Head of caudate nucleus (tissue), 42 donors: Measurements from ENCODE around the gene RABGAP1.

Source experiments
- DNase-seq, 42 donors: peaks; one replicate each; pipeline versions ENCODE4 v3.0.0 to v3.0.0-alpha.2; 2020 to 2021; ENCODE audit warnings: mixed read lengths in 7 of 42
- intact Hi-C: fragments of 100-400 bp; cut with DNase I; formaldehyde crosslinking; loops from one replicate; pipeline ENCODE4 v1.15.0; 2022

Gene RABGAP1

DNA sequence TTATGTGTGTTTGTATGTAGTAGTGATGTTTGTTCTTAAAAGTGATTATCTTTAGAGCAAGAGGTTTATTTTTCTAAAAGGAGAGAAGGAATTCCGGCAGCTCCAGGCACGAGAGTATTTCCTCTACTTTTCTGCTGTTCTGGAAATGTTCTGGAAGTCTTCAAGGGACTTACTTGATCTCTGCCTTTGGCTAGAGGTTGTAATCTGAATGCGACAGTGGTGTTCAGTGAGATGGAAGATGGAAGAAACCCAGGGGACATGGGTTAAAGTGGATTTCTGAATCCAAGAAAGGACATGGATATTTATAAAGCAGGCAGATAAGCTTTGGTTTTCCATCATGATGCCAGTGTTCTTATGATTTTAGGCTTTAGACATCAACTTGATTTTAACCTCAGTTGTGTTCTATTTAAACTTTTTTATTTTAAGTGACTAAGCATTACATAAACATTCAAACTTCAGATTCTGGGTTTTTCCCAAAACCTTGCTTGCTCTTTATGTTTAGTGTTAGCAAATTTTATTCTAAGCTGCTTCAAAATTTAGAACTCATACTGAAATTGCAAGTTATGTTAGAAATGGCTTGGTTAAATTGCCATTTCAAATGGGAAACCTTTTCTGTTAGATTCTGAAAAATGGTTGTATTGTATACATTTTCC is 96.2 kb downstream of the RABGAP1 start:
- no peak for DNase-seq
- intact Hi-C loops: no loop called here

DNA sequence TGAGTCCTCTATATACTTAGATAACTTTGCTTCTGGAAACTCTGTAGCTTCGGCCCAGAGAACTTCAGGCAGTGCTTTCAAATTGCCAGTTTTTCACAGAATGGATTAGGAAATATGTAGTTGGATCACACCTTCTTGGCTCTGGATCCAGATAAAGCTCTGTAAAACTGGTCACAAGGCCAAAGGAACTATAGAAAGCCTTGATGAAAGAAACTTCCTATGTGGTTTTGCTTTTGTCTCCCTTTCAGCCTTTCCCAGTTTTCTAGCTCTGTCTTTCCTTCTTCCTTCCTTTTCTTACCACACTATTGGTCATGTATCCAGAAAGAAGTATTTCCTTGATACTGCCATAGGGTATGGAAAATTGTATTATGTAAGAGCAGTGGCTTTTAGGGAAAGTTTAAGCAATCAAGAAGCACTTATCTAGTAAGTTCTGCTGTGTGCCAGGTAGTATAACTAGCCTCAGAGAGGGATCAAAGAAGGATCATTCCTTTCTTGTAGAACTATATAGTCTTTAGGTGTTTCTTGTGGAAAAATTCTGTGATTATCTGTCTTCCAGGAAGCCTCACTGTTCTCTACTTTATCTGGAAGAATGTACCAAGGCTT is 98.9 kb downstream of the RABGAP1 start:
- no peak for DNase-seq
- intact Hi-C loops: no loop called here

DNA sequence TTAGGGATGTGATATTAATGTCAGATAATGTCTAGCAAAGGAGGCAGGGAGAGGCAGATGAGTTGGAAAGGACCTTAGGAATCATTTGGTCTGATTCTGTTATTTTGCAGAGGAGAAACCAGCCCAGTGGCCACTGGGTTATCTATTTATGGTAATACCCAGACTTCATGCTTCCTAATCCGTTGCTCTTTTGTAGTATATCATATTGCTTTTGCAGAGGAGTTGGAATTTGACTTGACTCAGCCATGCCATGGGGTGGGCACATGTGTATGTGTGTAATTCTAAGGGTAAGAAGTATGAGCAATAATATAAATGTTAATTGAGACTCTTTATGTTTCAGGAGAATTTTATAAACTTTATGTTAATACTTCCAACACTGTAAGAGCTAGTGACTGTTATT is 100.0 kb downstream of the RABGAP1 start:
- intact Hi-C loops: no loop called here

DNA sequence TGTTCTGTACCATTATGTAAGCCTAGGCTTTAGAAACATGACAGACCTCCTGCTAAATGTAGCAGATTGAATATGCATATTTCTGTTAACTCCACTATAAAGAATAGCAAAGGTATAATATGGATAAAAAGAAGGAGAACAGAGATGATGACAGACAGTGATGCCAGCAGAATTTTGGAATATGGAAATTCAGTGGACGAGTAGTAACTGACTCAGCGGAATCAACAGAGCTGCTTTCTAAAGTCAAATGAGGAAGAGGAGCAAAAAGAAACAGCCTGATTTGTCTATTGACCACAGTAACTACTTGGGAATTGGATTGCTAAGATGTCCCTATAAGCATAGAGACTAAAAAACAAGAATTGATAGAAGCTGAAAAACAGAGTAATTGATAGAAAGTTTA is 100.7 kb downstream of the RABGAP1 start:
- intact Hi-C loops: no loop called here
- DNase-seq: no peak

More for the DNA sequence above, 100.0 kb downstream of the RABGAP1 start:
- no peak for DNase-seq

DNA sequence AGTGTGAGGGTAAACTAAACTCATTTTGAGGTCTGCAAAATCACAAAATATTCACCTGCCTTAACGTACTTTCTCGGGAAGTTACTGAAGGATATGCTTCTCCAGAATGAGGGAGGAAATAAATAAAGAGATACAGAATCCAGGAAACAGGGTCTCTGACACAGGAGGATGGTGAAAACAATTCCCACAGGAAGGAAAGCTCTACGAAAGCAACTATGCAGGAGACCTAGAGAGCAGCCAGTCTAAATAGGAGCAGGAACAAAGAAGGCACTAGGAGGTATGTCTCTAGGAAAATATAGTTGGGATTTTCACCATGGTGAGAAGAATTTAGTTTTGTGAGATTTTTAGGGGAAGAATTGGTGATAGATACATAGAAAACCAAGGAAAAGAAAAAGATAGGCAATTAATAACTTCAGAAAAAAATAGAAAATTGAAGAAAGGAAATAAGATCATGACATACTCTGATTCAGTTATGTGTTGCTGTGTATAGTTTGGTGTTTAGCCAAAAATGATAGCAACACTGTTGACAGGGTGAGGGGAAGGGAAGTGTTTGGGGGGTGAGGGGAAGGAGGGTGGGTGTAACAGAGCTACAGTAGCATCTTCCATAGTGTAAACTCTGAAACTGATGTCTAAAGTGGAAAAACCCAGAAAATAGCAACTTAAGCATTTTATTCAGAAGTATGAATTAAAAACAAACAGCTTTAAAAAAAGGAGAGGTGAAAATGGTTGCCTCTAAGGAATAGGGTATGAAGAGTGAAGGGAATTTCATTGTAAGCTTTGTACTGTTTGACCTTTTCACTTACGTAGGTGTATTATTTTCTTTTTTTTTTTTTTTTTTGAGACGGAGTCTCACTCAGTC is 102.5 kb downstream of the RABGAP1 start:
- intact Hi-C loops: no loop called here
- no peak for DNase-seq

DNA sequence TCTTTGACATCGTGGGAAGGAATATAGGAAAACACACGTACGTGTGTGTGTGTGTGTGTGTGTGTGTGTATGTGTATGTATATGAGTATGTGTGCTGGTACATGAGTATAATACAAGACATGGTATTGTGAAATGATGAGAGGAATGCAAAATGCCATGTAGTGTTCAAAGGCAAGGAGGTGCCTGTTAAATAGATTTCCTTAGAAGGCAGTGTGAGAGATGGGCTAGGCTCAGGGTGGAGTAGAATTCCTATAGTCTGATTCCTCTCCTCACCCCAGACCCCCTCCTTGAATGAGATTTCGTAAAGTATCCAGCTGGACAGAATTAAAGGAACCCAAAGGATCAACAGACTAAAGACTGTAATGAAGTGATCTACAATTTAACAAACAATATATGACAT is 103.8 kb downstream of the RABGAP1 start:
- DNase-seq: no peak
- intact Hi-C loops: no loop called here

DNA sequence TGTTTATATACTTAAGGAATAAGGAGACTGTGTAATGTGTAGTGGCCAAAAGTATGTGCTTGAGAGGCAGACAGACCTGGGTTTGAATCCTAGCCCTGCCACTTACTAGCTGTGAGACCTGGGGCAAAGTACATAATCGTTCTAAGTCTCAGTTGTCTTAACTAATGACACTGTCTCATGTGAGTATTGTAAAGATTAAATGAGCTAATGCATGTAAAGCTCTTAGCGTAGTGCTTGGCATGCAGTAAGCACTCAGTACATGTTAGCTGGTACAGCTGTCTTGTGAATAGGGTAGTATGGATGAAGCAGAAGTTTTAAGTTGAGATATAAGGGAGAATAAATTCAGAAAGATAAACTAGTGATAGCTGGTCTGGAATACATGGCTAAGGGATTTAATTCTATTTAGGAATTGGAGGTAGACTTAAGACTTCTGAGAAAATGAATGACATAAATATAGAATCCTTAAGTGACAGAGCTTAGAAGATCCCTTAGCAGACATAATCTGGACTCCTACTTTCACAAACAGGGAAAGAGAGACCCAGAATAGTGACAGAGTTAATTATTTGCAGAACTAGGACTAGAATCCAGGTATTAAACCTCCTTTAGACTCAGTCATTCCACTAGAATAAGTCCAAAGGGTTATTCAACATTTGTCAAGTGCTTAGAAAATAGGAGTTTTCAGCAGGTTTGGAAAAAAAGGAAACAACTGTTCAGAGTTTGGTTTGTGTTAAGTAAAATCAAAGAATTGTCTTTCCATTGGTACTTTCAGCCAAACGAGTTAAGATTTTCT is 105.8 kb downstream of the RABGAP1 start:
- no peak for DNase-seq
- intact Hi-C loops: no loop called here

DNA sequence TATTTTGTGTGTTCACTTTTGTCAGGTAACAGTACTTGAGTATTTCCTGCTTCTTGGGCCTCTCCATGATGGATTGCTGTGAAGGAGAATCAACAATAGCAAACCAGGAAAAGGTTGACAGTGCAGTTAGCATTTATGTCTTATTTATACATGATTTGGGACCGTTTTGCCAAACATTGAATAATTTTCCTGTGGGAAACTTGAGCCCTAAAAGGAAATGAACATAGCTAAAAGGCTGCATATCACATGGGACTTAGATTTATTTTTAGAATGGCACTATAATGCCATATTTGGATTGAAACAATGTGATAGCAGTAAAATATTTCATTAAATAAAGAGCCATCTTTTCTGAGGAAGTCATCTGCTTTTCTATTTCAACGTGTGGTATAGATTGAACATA is 107.9 kb downstream of the RABGAP1 start:
- intact Hi-C loops: no loop called here

DNA sequence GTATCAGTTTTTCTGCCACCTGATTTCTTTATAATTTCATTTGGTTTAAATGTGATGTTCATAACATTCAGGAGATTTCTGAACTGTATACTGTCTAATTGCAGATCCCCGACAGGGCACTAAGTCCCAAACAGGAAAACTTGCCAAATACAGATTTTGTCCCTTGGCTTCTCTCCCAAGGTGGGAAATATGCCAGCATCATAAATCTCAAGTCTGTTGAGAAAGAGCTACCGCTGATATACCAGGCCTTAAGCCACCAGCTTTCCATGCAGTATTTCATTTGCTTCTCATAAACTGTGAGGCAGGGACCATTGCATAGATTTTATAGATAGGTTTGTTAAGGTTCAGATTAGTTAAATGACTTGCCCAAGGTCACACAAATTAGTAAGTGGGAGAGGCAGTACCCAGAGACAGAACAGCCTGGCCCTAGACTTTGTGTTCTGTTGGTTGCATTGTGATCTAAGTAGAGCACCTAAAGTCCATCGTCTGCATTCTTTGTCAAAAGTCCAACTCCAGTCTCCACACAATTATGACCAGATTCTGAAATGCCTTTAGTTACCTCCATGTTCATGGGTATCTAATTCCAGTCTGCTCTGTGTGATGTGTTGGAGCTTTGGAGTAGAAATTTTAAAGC is 108.9 kb downstream of the RABGAP1 start:
- no peak for DNase-seq
- intact Hi-C loops: no loop called here

More for the DNA sequence above, 107.9 kb downstream of the RABGAP1 start:
- DNase-seq: no peak

DNA sequence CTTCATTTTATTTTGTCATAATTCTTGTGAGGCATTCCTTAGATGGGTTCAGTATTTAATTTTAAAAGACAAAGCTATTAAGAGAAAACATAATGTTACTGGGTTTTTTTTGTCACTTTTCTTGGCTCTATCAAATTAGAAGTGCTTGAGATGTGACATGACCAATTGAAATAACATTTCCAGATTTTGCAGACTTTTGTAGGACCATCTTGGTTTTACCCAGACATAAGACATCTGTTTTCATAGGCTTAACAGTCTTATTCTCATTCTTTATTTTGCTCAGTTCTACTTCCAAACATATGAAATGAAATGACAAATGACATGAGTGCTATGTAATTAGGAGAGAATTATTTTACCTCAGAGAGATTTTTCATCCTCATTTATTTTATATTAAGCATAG is 112.2 kb downstream of the RABGAP1 start:
- intact Hi-C loops: no loop called here

DNA sequence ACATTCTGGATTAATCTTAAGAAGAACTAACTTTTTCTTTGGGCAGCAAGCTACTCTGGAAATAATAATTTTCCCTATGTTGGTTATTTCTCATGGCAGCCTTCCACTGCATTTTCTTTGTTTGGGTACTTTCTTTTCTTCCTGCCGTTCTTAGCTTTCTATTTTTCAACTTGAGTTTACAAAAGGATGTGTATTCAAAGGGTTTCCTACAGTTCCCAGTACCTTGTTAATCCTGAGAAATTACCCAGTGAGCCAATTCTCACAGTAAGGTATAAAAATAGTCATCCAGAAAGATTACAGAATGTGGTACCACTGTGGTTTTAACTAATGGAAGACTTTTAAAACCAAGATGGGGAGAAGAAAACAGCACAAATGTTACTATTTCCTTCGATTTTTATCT is 112.9 kb downstream of the RABGAP1 start:
- intact Hi-C loops: no loop called here
- DNase-seq: no peak

More for the DNA sequence above, 112.2 kb downstream of the RABGAP1 start:
- DNase-seq: no peak

DNA sequence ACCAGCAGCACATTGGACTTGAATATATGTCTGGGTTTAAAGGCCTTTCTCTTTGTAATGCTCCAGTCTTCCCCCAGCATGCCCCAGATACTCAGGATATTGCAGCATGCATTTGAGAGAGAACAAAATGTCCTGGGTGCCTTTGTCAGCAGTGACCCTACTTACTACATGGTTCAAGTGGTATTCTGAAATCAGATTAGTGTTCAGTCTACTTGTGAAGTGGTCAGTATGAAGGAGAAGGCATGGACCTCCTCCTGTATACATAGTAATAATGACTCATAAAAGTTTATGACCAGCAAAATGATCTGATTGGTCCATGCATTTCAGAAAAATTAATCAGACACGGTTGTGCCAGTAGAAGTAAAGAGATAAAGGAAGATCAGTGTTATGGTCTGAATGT is 118.0 kb downstream of the RABGAP1 start:
- DNase-seq: peak in 1 of 42 donors; percentile 12
- intact Hi-C loops: no loop called here

DNA sequence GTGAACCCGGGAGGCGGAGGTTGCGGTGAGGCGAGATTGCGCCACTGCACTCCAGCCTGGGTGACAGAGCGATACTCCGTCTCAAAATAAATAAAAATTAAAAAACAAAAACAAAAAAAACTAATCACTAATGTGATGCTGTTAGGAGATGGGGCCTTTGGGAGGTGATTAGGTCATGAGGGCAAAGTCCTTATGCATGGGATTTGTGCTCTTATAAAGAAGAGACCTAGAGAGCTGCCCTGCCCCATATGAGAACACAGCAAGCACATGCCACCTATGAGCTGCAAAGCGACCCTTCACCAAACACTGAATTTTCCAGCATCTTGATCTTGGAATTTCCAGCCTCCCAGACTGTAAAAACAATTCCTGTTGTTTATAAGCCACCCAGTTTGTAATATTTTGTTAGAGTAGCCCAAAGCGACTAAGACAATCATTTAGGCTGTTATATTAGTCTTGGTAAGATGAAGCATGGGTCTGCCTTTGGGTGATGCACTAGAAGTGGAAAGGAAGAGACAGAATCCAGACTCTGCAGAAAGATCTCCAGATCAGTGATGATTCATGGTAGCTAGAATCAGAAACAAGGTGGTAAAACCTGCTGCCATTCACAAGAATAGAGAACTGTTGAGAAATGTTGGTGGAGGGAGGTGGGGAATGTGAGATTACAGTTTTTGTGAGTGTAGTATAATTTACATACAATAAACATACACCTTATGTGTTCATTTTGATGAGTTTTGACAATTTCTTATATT is 118.8 kb downstream of the RABGAP1 start:
- no peak for DNase-seq
- intact Hi-C loops: no loop called here

DNA sequence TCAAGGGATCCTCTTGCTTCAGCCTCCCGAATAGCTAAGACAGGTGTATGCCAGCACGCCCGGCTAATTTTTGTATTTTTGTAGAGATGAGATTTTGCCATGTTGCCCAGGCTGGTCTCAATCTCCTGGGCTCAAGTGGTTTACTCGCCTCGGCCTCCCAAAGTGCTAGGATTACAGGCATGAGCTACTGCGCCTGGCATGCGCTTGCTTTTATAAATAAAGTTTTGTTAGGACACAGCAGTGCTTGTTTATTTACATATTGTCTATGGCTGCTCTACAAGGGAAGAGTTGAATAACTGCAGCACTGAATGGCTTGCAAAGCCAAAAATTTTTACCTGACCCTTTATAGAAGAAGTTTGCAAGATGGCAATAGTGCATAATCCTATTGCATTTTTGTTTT is 120.4 kb downstream of the RABGAP1 start:
- DNase-seq: no peak
- intact Hi-C loops: no loop called here

DNA sequence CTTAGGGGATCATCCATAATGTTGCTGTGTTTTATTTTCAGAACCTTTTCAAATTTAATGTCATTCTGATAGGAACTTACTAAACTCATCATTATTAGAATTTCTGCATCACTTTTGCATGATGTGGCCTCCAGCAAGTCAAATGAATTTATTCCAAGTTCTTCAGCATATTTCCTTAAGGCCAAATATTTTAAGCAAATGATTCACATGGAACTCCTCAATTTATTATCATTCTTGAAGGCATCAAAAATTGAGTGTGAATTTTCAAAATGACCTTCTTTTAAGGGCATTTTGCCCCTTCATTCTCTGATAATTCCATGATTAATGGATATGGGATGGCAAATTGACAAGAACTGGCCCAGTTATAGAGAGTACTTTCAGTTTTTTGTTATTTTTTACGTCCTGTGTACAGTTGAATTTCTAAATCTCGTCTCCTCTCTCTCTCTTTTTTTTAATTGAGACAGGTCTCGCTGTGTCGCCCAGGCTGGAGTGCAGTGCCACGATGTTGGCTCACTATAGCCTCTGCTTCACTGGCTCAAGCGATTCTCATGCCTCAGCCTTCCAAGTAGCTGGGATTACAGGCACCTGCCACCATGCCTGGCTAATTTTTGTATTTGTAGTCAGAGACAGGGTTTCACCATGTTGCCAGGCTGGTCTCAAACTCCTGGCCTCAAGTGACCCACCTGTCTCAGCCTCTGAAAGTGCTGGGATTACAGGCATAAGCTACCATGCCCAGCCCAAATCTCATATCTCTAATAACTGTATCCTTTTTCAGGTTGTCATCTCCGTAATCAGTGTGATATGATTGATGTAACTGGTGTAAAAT is 121.7 kb downstream of the RABGAP1 start:
- intact Hi-C loops: no loop called here
- DNase-seq: peak in 3 of 42 donors; percentile 10 to 42 (median 18)

DNA sequence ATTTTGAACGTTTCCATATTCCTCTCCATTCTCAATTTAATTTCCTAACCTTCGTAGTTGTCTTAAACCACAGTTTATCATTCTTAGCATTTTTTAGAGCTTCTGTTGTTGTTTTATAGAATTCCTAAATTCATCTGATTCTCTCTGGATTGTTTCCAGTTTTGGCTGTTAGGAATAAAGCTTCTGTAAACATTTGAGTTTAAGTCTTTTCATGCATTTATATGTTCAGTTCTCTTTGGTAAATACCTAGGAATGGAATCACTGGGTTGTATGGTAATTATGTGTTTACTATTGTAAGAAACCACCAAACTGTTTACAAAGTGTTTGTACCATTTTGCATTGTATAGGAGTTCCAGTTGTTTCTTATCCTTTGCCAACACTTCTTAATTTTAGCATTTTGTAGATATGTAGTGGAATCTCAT is 122.4 kb downstream of the RABGAP1 start:
- no peak for DNase-seq
- intact Hi-C loops: no loop called here

DNA sequence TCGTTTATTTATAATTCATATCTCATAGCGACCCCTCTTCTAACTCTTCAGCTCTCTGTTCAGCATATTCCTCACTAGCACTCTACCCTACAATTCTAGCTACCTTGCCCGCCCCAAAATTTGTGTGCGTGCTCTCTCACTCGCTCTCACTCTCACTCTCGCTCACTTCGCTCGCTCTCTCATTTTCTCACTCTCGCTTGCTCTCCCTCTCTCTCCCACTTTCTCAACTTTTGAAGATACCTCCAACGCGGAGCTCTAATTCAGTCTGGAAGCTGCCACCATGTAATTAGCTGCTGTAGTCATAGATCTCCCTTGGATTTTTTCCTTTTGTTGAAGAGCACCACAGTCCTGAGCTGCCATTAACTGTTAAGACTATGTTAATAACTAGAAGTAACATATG is 123.1 kb downstream of the RABGAP1 start:
- intact Hi-C loops: no loop called here
- DNase-seq: peak in 16 of 42 donors; percentile 9 to 70 (median 32)
